ENCODE data around the gene PLA2G4A. TPM values are rescaled to one million over a fixed set of nuclear protein-coding genes. Genes with fewer than 3 reads are reported as not detected.

PLA2G4A gene
- total and polyA plus RNA-seq, 7 donors, result 3.2 to 51.0 (median 17.2) TPM

GRCh38 chr1:186900539-186901237, 71.9 kb downstream of the PLA2G4A start:
- intact Hi-C loops (cut with DNase I), result no loop called here
- 89 to 94% methylated on average over 5 of the region's 5 CpGs for WGBS, 2 donors

GRCh38 chr1:186901631-186902030, 72.9 kb downstream of the PLA2G4A start:
- no peak for DNase-seq

More at GRCh38 chr1:186900539-186901237, 71.9 kb downstream of the PLA2G4A start:
- Histone ChIP-seq H3K4me3 (no peak overlapping the region), H3K9me3 (no peaks in the 10 kb centered on the region), H3K36me3 (no peaks in the 10 kb centered on the region), H3K4me1 (peaks cover 0 to 31% (median 11%) of the 10 kb centered on the region in 4 donors), H3K27ac (no peak overlapping the region), H3K27me3 (no peaks in the 10 kb centered on the region)
- TF ChIP-seq POLR2A (IDR thresholded peaks at IDR 0.05), result no peak
- TF ChIP-seq POLR2AphosphoS5 (IDR thresholded peaks at IDR 0.05), result no peak
- no peak for TF ChIP-seq CTCF (IDR thresholded peaks at IDR 0.05)
- no peak for TF ChIP-seq EP300 (IDR thresholded peaks at IDR 0.05)
- DNase-seq, result no peak

GRCh38 chr1:186903374-186904136, 74.8 kb downstream of the PLA2G4A start:
- TF ChIP-seq POLR2A (IDR thresholded peaks at IDR 0.05) (no peak), EP300 (IDR thresholded peaks at IDR 0.05) (no peak), POLR2AphosphoS5 (IDR thresholded peaks at IDR 0.05) (no peak), CTCF (IDR thresholded peaks at IDR 0.05) (no peak)
- Histone ChIP-seq H3K27me3 (no peaks in the 10 kb centered on the region), H3K4me3 (no peak overlapping the region), H3K9me3 (no peaks in the 10 kb centered on the region), H3K27ac (peak overlapping the region in 1 of 4 donors; percentile 3), H3K4me1 (peaks cover 0 to 31% (median 10%) of the 10 kb centered on the region in 4 donors), H3K36me3 (no peaks in the 10 kb centered on the region)
- DNase-seq, result no peak
- intact Hi-C loops (cut with DNase I), result no loop called here
- 79 to 90% methylated on average over 7 of the region's 7 CpGs for WGBS, 2 donors

More at GRCh38 chr1:186901631-186902030, 72.9 kb downstream of the PLA2G4A start:
- Histone ChIP-seq H3K9me3 (no peaks in the 10 kb centered on the region), H3K27me3 (no peaks in the 10 kb centered on the region), H3K27ac (no peak overlapping the region), H3K4me3 (no peak overlapping the region), H3K36me3 (no peaks in the 10 kb centered on the region), H3K4me1 (peaks cover 0 to 34% (median 11%) of the 10 kb centered on the region in 4 donors)
- intact Hi-C loops (cut with DNase I), result no loop called here
- TF ChIP-seq CTCF (IDR thresholded peaks at IDR 0.05) (no peak), EP300 (IDR thresholded peaks at IDR 0.05) (no peak), POLR2A (IDR thresholded peaks at IDR 0.05) (no peak), POLR2AphosphoS5 (IDR thresholded peaks at IDR 0.05) (no peak)

- Histone ChIP-seq H3K4me1 (peaks cover 0 to 31% (median 10%) of the 10 kb centered on the region in 4 donors), H3K36me3 (no peaks in the 10 kb centered on the region), H3K27me3 (no peaks in the 10 kb centered on the region), H3K9me3 (no peaks in the 10 kb centered on the region), H3K4me3 (no peak overlapping the region), H3K27ac (peak overlapping the region in 1 of 4 donors; percentile 3)
- DNase-seq, result no peak
- 56 to 62% methylated on average over 3 of the region's 3 CpGs for WGBS, 2 donors
- no peak for TF ChIP-seq CTCF (IDR thresholded peaks at IDR 0.05)
- no peak for TF ChIP-seq POLR2AphosphoS5 (IDR thresholded peaks at IDR 0.05)
- TF ChIP-seq POLR2A (IDR thresholded peaks at IDR 0.05), result no peak
- intact Hi-C loops (cut with DNase I), result no loop called here
Measured at GRCh38 chr1:186904361-186904760, 75.6 kb downstream of the PLA2G4A start.

All from sigmoid colon (tissue), 7 donors.